ENCODE data around the gene REM2. TPM values are rescaled to one million over a fixed set of nuclear protein-coding genes. Genes with fewer than 3 reads are reported as not detected.
A peak's percentile ranks its signal among the peaks of the same experiment; 100 is the strongest.
"Not testable (repeated sequence)": the region's sequence is repeated elsewhere in the genome, so short reads cannot be mapped to it uniquely, and the experiment has no call there.

Gene REM2
- total and polyA plus RNA-seq, 2 donors (not counting 1 experiment from before 2014, with no cell fraction given): 0.06 to 0.17 TPM

GRCh38 chr14:22852599-22852939 lies 30.5 kb upstream of the REM2 start:
- H3K36me3 ChIP-seq (ENCODE audit: control insufficient read depth, insufficient read depth, low read length): no peaks in the 10 kb centered on the region
- H3K4me2 ChIP-seq (ENCODE audit: extremely low read depth, insufficient read depth, low read length): no peak overlapping the region
- peaks cover 45% of the 10 kb centered on the region for H3K4me1 ChIP-seq (ENCODE audit: control insufficient read depth, extremely low read depth, insufficient read depth, low read length)
- H3K27me3 ChIP-seq (ENCODE audit: control insufficient read depth, insufficient read depth, low read length): no peaks in the 10 kb centered on the region
- DNase-seq (ENCODE audit: low read depth in 2 of 2): no peak
- H4K20me1 ChIP-seq (ENCODE audit: control insufficient read depth, extremely low read depth, insufficient read depth, low read length): no peaks in the 10 kb centered on the region
- H3K9me3 ChIP-seq (ENCODE audit: control insufficient read depth, insufficient read depth, low read depth, low read length): no peaks in the 10 kb centered on the region
- no peaks in the 10 kb centered on the region for H3K79me2 ChIP-seq (ENCODE audit: control insufficient read depth, insufficient read depth, low read length)
- TF ChIP-seq EZH2 (IDR thresholded peaks at IDR 0.05; ENCODE audit: low read length, missing control alignments) (no peak), CTCF (conservative IDR thresholded peaks at IDR 0.05 in 1 of 2, IDR thresholded peaks at IDR 0.05 in 1 of 2; ENCODE audit: low read depth in 1 of 2, low read length in 2 of 2) (no peak)
- H3K9ac ChIP-seq (ENCODE audit: insufficient read depth, low read length): no peak overlapping the region
- H3K4me3 ChIP-seq (replicated peaks in 1 of 4; ENCODE audit: control extremely low read depth in 1 of 4, insufficient read depth in 1 of 4, low read depth in 3 of 4, low read length in 4 of 4): peak overlapping the region in 1 of 4 experiments; percentile 62
- H3K27ac ChIP-seq (ENCODE audit: insufficient read depth, low read length): peak overlapping the region; percentile 100
- no peak overlapping the region for H2AFZ ChIP-seq (ENCODE audit: low read length)

DNA sequence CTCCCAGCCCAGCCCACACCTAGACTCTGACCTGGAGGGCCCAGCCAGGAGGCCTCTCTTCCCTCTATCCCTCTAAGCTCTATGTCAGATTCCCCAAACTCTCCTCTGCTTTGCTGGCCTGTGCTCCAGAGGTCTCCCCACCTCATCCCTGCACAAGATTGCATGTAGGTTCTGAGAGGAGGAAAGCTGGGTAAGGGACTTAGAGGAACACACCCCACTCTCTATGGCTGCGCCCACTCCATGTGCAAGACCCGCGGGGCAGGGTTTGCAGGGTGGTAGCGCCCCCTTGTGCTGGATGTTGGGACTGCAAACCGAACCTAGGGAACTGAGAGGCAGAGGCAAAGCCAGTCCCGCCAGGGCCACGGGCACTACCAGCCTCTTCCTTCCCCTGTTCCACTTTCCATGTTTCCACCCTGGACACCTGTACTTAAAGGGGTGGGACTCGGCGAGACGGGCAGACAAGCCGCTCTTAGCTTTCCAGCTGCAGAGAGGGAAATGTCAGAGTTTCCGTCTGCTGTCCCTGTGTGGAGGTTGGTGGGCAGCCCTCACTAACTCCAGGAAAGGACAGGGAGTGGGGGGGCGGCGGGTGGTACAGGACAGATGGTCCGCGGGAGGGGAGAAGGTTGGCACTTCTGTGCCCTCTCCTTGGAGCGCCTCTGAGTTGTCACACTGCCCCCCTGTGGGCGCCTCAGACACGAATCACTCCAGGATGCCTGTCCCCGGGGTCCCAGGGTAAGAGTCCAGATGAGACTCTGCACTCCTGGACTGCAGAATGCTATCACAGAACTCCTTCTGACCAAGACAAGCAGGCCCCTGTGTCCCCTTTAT lies 29.9 kb upstream of the REM2 start:
- peak; percentile 79 to 89 for DNase-seq (ENCODE audit: low read depth in 2 of 2)
- H3K9ac ChIP-seq (ENCODE audit: insufficient read depth, low read length): peak overlapping the region; percentile 47
- H3K9me3 ChIP-seq (ENCODE audit: control insufficient read depth, insufficient read depth, low read depth, low read length): no peaks in the 10 kb centered on the region
- H3K27me3 ChIP-seq (ENCODE audit: control insufficient read depth, insufficient read depth, low read length): no peaks in the 10 kb centered on the region
- H3K36me3 ChIP-seq (ENCODE audit: control insufficient read depth, insufficient read depth, low read length): no peaks in the 10 kb centered on the region
- H2AFZ ChIP-seq (ENCODE audit: low read length): peak overlapping the region; percentile 69
- no peaks in the 10 kb centered on the region for H4K20me1 ChIP-seq (ENCODE audit: control insufficient read depth, extremely low read depth, insufficient read depth, low read length)
- H3K79me2 ChIP-seq (ENCODE audit: control insufficient read depth, insufficient read depth, low read length): no peaks in the 10 kb centered on the region
- H3K27ac ChIP-seq (ENCODE audit: insufficient read depth, low read length): peak overlapping the region; percentile 100
- H3K4me1 ChIP-seq (ENCODE audit: control insufficient read depth, extremely low read depth, insufficient read depth, low read length): peaks cover 39% of the 10 kb centered on the region
- peak overlapping the region; percentile 8 to 65 (median 36) for H3K4me3 ChIP-seq (replicated peaks in 1 of 4; ENCODE audit: control extremely low read depth in 1 of 4, insufficient read depth in 1 of 4, low read depth in 3 of 4, low read length in 4 of 4)
- TF ChIP-seq CTCF (conservative IDR thresholded peaks at IDR 0.05 in 1 of 2, IDR thresholded peaks at IDR 0.05 in 1 of 2; ENCODE audit: low read depth in 1 of 2, low read length in 2 of 2) (peak; percentile 83 to 86), EZH2 (IDR thresholded peaks at IDR 0.05; ENCODE audit: low read length, missing control alignments) (no peak)
- H3K4me2 ChIP-seq (ENCODE audit: extremely low read depth, insufficient read depth, low read length): peak overlapping the region; percentile 91

DNA sequence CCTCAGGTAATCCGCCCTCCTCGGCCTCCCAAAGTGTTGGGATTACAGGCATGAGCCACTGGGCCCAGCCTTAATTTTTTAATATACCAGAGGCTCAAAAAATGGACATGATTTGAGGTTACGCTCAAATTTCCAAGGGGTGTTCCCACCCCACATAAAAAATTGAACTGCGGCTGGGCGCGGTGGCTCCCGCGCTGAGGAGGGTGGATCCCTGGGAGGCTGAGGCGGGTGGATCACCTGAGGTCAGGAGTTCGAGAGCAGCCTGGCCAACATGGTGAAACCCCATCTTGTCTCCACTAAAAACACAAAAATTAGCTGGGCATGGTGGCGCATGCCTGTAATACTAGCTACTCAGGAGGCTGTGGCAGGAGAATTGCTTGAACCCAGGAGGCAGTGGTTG lies 28.7 kb upstream of the REM2 start:
- not testable (repeated sequence) for H3K36me3 ChIP-seq (ENCODE audit: control insufficient read depth, insufficient read depth, low read length); H3K4me3 ChIP-seq (replicated peaks in 1 of 4; ENCODE audit: control extremely low read depth in 1 of 4, insufficient read depth in 1 of 4, low read depth in 3 of 4, low read length in 4 of 4); H3K9me3 ChIP-seq (ENCODE audit: control insufficient read depth, insufficient read depth, low read depth, low read length); H3K79me2 ChIP-seq (ENCODE audit: control insufficient read depth, insufficient read depth, low read length); H2AFZ ChIP-seq (ENCODE audit: low read length); H3K27me3 ChIP-seq (ENCODE audit: control insufficient read depth, insufficient read depth, low read length); H3K27ac ChIP-seq (ENCODE audit: insufficient read depth, low read length); H3K4me2 ChIP-seq (ENCODE audit: extremely low read depth, insufficient read depth, low read length); H4K20me1 ChIP-seq (ENCODE audit: control insufficient read depth, extremely low read depth, insufficient read depth, low read length); DNase-seq (ENCODE audit: low read depth in 2 of 2); H3K9ac ChIP-seq (ENCODE audit: insufficient read depth, low read length)
- H3K4me1 ChIP-seq (ENCODE audit: control insufficient read depth, extremely low read depth, insufficient read depth, low read length): peaks cover 32% of the 10 kb centered on the region
